ENCODE data around the gene C10orf90. TPM values are rescaled to one million over a fixed set of nuclear protein-coding genes. Genes with fewer than 3 reads are reported as not detected.
"Not testable (repeated sequence)": the region's sequence is repeated elsewhere in the genome, so short reads cannot be mapped to it uniquely, and the experiment has no call there.

Gene C10orf90
- total RNA-seq, 1 donor from 2014 or later, result 1.2 TPM

GRCh38 chr10:126581648-126582046 is 88.8 kb downstream of the C10orf90 start:
- DNase-seq, result no peak

- DNase-seq, result no peak
Measured at GRCh38 chr10:126580873-126581647, 89.4 kb downstream of the C10orf90 start.

GRCh38 chr10:126576336-126576735 is 94.2 kb downstream of the C10orf90 start:
- DNase-seq, result no peak

- no peak for DNase-seq
Measured at GRCh38 chr10:126570621-126571602, 99.6 kb downstream of the C10orf90 start.

- DNase-seq, result no peak
Measured at GRCh38 chr10:126570245-126570570, 100.3 kb downstream of the C10orf90 start.

GRCh38 chr10:126569513-126570244 is 100.8 kb downstream of the C10orf90 start:
- DNase-seq, result peak; percentile 7

- DNase-seq, result no peak
Measured at GRCh38 chr10:126568809-126569385, 101.6 kb downstream of the C10orf90 start.

GRCh38 chr10:126565871-126566270 is 104.6 kb downstream of the C10orf90 start:
- DNase-seq, result no peak

GRCh38 chr10:126565441-126565840 is 105.1 kb downstream of the C10orf90 start:
- DNase-seq, result no peak

GRCh38 chr10:126564326-126564888 is 106.1 kb downstream of the C10orf90 start:
- no peak for DNase-seq

GRCh38 chr10:126563361-126563760 is 107.1 kb downstream of the C10orf90 start:
- no peak for DNase-seq

- DNase-seq, result no peak
Measured at GRCh38 chr10:126561921-126562680, 108.4 kb downstream of the C10orf90 start.

- DNase-seq, result peak; percentile 35
Measured at GRCh38 chr10:126561294-126561920, 109.1 kb downstream of the C10orf90 start.

- no peak for DNase-seq
Measured at GRCh38 chr10:126558881-126559280, 111.6 kb downstream of the C10orf90 start.

- no peak for DNase-seq
Measured at GRCh38 chr10:126551202-126551601, 119.3 kb downstream of the C10orf90 start.

- DNase-seq, result not testable (repeated sequence)
Measured at GRCh38 chr10:126550586-126550985, 119.9 kb downstream of the C10orf90 start.

- DNase-seq, result no peak
Measured at GRCh38 chr10:126549344-126549743, 121.1 kb downstream of the C10orf90 start.

GRCh38 chr10:126544565-126544964 is 125.9 kb downstream of the C10orf90 start:
- DNase-seq, result no peak

GRCh38 chr10:126538439-126539135 is 131.9 kb downstream of the C10orf90 start:
- no peak for DNase-seq

GRCh38 chr10:126536656-126537055 is 133.8 kb downstream of the C10orf90 start:
- DNase-seq, result no peak

Data from skin of body (tissue), 2 donors.